Measurements from ENCODE around the gene KCNQ4. TPM values are rescaled to one million over a fixed set of nuclear protein-coding genes. Genes with fewer than 3 reads are reported as not detected.

KCNQ4 gene
- total RNA-seq, 2 donors from 2014 or later, result 1.8 to 1.9 TPM

GRCh38 chr1:40841602-40842001 is 58.0 kb downstream of the KCNQ4 start:
- no peak for TF ChIP-seq CTCF (IDR thresholded peaks at IDR 0.05)
- Histone ChIP-seq H3K4me3 (no peak overlapping the region), H3K36me3 (no peaks in the 10 kb centered on the region), H3K27me3 (no peaks in the 10 kb centered on the region), H3K4me1 (no peaks in the 10 kb centered on the region), H3K9me3 (no peaks in the 10 kb centered on the region), H3K27ac (no peak overlapping the region), H3K9ac (ENCODE audit: low read depth in 2 of 2, low read length in 2 of 2) (no peak overlapping the region)
- no peak for DNase-seq
- intact Hi-C loops (cut with DNase I), result loop anchor here (10.0 kb wide), 1 partner anchor 167 kb away; no protein-coding TSS in a partner anchor

- H3K36me3 ChIP-seq, result no peaks in the 10 kb centered on the region
- intact Hi-C loops (cut with DNase I), result loop anchor here (10.0 kb wide), 1 partner anchor 167 kb away; no protein-coding TSS in a partner anchor
- no peak for TF ChIP-seq CTCF (IDR thresholded peaks at IDR 0.05)
- no peak overlapping the region for H3K9ac ChIP-seq (ENCODE audit: low read depth in 2 of 2, low read length in 2 of 2)
- H3K4me1 ChIP-seq, result no peaks in the 10 kb centered on the region
- no peak overlapping the region for H3K27ac ChIP-seq
- H3K9me3 ChIP-seq, result no peaks in the 10 kb centered on the region
- no peaks in the 10 kb centered on the region for H3K27me3 ChIP-seq
- no peak overlapping the region for H3K4me3 ChIP-seq
- no peak for DNase-seq
Measured at GRCh38 chr1:40842207-40842606, 58.6 kb downstream of the KCNQ4 start.

GRCh38 chr1:40842691-40843090 is 59.1 kb downstream of the KCNQ4 start:
- H3K27me3 ChIP-seq, result no peaks in the 10 kb centered on the region
- H3K4me1 ChIP-seq, result no peaks in the 10 kb centered on the region
- H3K27ac ChIP-seq, result no peak overlapping the region
- DNase-seq, result no peak
- intact Hi-C loops (cut with DNase I), result loop anchor here (10.0 kb wide), 1 partner anchor 168 kb away; no protein-coding TSS in a partner anchor
- no peak overlapping the region for H3K4me3 ChIP-seq
- TF ChIP-seq CTCF (IDR thresholded peaks at IDR 0.05), result no peak
- no peaks in the 10 kb centered on the region for H3K9me3 ChIP-seq
- no peak overlapping the region for H3K9ac ChIP-seq (ENCODE audit: low read depth in 2 of 2, low read length in 2 of 2)
- no peaks in the 10 kb centered on the region for H3K36me3 ChIP-seq

GRCh38 chr1:40844079-40844478 is 60.5 kb downstream of the KCNQ4 start:
- H3K9me3 ChIP-seq, result no peaks in the 10 kb centered on the region
- no peak overlapping the region for H3K27ac ChIP-seq
- DNase-seq, result no peak
- no peaks in the 10 kb centered on the region for H3K27me3 ChIP-seq
- H3K36me3 ChIP-seq, result no peaks in the 10 kb centered on the region
- H3K9ac ChIP-seq (ENCODE audit: low read depth in 2 of 2, low read length in 2 of 2), result no peak overlapping the region
- intact Hi-C loops (cut with DNase I), result loop anchor here (10.0 kb wide), 1 partner anchor 169 kb away; no protein-coding TSS in a partner anchor
- no peak overlapping the region for H3K4me3 ChIP-seq
- no peak for TF ChIP-seq CTCF (IDR thresholded peaks at IDR 0.05)
- H3K4me1 ChIP-seq, result no peaks in the 10 kb centered on the region

- Histone ChIP-seq H3K4me1 (no peaks in the 10 kb centered on the region), H3K36me3 (no peaks in the 10 kb centered on the region), H3K27ac (no peak overlapping the region), H3K9me3 (no peaks in the 10 kb centered on the region), H3K27me3 (no peaks in the 10 kb centered on the region), H3K4me3 (no peak overlapping the region), H3K9ac (ENCODE audit: low read depth in 2 of 2, low read length in 2 of 2) (no peak overlapping the region)
- intact Hi-C loops (cut with DNase I), result loop anchor here (5.0 to 10.0 kb wide), 2 partner anchors 170 to 233 kb away; no protein-coding TSS in a partner anchor
- DNase-seq, result no peak
- no peak for TF ChIP-seq CTCF (IDR thresholded peaks at IDR 0.05)
Measured at GRCh38 chr1:40844887-40845878, 61.6 kb downstream of the KCNQ4 start.

Data from colonic mucosa (tissue), 4 donors.